Esophagus squamous epithelium (tissue), 5 donors: ENCODE measurements around the gene KCNE4. TPM values are rescaled to one million over a fixed set of nuclear protein-coding genes. Genes with fewer than 3 reads are reported as not detected.

Experiments used
- DNase-seq: peaks from one replicate; lab custom pipeline; 2025; lab: John Stamatoyannopoulos, UW
- H3K27ac ChIP-seq, 4 donors: fragments of 200-600 bp; sonication (generic); one replicate each; pipeline ENCODE4 v1.5.1; 2016 to 2019; ENCODE audit warnings: mild to moderate bottlenecking in 1 of 4
- H3K27me3 ChIP-seq, 4 donors: fragments of 200-600 bp; sonication (generic); 1 replicate in 3 of 4; 2 replicates in 1 of 4; pipeline versions ENCODE4 v1.5.1 to v1.6.0; 2017 to 2021; ENCODE audit warnings: antibody characterized with exemption in 1 of 4
- H3K36me3 ChIP-seq, 3 donors: fragments of 200-600 bp; sonication (generic); one replicate each; pipeline ENCODE4 v1.5.1; 2016 to 2019
- H3K4me1 ChIP-seq, 3 donors: fragments of 200-600 bp; sonication (generic); one replicate each; pipeline ENCODE4 v1.5.1; 2017 to 2019
- H3K4me3 ChIP-seq, 4 donors: fragments of 200-600 bp; sonication (generic); 1 replicate in 3 of 4; 2 replicates in 1 of 4; pipeline ENCODE4 v1.5.1; 2016 to 2019; ENCODE audit warnings: mild to moderate bottlenecking in 2 of 4, moderate library complexity in 1 of 4
- H3K9me3 ChIP-seq, 3 donors: fragments of 200-600 bp; sonication (generic); one replicate each; pipeline ENCODE4 v1.5.1; 2016 to 2019
- POLR2A ChIP-seq, 4 donors: fragments of 450-650 bp; IDR thresholded peaks; one replicate each; pipeline ENCODE4 v1.6.1; 2017; ENCODE audit warnings: antibody characterized with exemption in 4 of 4, mild to moderate bottlenecking in 4 of 4, moderate library complexity in 3 of 4
- WGBS, 2 donors: methylation state at CpG; one replicate each; pipeline ENCODE4 v1.1.5; 2018; 5-methylcytosine and 5-hydroxymethylcytosine counted together
- intact Hi-C: fragments of 100-400 bp; cut with DNase I; formaldehyde crosslinking; loops from one replicate; pipeline ENCODE4 v1.15.0; 2022
- total RNA-seq, 4 donors: library from RNA; depleted of rRNA; stranded (reverse); fragments of >200 nt; gene quantifications; one replicate each; pipeline ENCODE4 v1.1.0, GENCODE V29; 2016
- TF ChIP-seq, protein P1 (sequence below), 6 experiments: fragments of 450-650 bp in 4 of 6; fragments of 200-600 bp in 2 of 6; sonication (generic) in 2 of 6; IDR thresholded peaks; one replicate each; pipeline ENCODE4 v1.5.1; 2016 to 2019; ENCODE audit warnings: antibody characterized with exemption in 6 of 6, mild to moderate bottlenecking in 4 of 6, moderate library complexity in 4 of 6
- donor health status: DM: yes; HTN: yes; CAD: no.

Gene KCNE4
- total RNA-seq, 4 donors from 2014 or later: 0.26 to 0.76 (median 0.35) TPM

DNA sequence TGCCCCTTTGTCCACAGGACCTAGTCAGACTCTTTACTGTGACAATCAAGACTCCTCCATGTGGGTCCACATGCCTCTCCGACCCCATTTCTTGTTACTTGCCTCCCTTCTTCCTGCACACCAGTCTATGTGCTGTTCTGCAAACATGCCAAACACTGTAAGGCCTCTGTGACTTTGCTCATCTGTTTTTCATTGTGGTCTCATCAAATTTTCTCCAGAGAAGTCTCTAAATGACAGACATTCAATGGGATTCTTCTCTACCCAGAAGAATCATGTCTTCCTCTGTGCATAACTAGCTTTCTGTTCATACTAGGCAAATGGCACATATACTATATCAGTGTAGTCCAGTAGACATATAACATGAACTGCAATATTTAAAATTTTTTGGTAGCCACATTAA, 43.0 kb upstream of the KCNE4 start:
- intact Hi-C loops: no loop called here

DNA sequence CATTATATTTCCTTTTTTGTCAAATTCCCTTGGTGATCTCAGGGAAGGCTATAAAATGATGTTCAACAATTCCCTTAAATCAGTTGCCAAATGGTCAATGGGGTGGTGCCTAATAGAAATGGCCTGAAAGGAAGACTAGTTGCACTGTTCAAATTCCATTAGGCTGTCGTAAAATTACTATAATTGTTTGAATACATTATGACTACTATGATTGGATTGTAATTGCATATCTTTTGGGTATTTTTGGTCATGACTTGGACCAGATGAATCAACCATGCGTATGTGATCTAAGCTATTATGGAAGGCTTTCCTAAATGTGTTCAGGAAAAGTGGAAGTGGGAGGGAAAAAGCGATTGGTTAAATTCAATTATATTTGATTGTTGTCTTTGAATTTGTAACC, 41.3 kb upstream of the KCNE4 start:
- intact Hi-C loops: no loop called here
- no peaks in the 10 kb centered on the region for H3K4me1 ChIP-seq
- no peaks in the 10 kb centered on the region for H3K27me3 ChIP-seq
- no peak overlapping the region for H3K4me3 ChIP-seq
- no peak for DNase-seq
- WGBS, 2 donors: 86 to 91% methylated on average over 3 of the region's 3 CpGs
- TF ChIP-seq, protein P1, sequence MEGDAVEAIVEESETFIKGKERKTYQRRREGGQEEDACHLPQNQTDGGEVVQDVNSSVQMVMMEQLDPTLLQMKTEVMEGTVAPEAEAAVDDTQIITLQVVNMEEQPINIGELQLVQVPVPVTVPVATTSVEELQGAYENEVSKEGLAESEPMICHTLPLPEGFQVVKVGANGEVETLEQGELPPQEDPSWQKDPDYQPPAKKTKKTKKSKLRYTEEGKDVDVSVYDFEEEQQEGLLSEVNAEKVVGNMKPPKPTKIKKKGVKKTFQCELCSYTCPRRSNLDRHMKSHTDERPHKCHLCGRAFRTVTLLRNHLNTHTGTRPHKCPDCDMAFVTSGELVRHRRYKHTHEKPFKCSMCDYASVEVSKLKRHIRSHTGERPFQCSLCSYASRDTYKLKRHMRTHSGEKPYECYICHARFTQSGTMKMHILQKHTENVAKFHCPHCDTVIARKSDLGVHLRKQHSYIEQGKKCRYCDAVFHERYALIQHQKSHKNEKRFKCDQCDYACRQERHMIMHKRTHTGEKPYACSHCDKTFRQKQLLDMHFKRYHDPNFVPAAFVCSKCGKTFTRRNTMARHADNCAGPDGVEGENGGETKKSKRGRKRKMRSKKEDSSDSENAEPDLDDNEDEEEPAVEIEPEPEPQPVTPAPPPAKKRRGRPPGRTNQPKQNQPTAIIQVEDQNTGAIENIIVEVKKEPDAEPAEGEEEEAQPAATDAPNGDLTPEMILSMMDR (IDR thresholded peaks at IDR 0.05): no peak
- no peaks in the 10 kb centered on the region for H3K9me3 ChIP-seq
- H3K27ac ChIP-seq: no peak overlapping the region
- no peaks in the 10 kb centered on the region for H3K36me3 ChIP-seq

More for the DNA sequence above, 43.0 kb upstream of the KCNE4 start:
- 55 to 65% methylated on average over 1 of the region's 1 CpG for WGBS, 2 donors
- Histone ChIP-seq H3K4me3 (no peak overlapping the region), H3K9me3 (no peaks in the 10 kb centered on the region), H3K27ac (no peak overlapping the region), H3K27me3 (no peaks in the 10 kb centered on the region), H3K4me1 (no peaks in the 10 kb centered on the region), H3K36me3 (no peaks in the 10 kb centered on the region)
- DNase-seq: no peak
- TF ChIP-seq, protein P1 (IDR thresholded peaks at IDR 0.05): no peak
- TF ChIP-seq POLR2A (IDR thresholded peaks at IDR 0.05): no peak

DNA sequence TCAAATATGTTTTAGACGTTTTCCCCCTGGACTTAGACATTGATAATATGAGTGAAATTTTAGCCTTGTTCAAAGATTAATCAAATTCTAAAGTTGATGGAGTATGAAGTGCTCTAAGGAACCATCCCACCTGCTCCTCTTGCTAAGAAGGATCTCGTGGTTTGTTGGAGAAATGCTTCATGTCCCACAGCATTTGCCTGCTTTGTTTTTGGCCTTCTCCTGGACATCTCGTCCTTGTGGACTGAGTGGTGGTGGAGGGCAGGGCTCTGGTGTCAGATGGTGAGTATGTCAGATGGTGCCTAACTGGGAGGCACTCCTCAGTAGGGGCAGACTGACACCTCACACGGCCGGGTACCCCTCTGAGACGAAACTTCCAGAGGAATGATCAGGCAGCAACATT, 39.7 kb upstream of the KCNE4 start:
- 55 to 64% methylated on average over 5 to 6 of the region's 6 CpGs for WGBS, 2 donors
- H3K27me3 ChIP-seq: no peaks in the 10 kb centered on the region
- no peak overlapping the region for H3K4me3 ChIP-seq
- no peaks in the 10 kb centered on the region for H3K36me3 ChIP-seq
- no peaks in the 10 kb centered on the region for H3K9me3 ChIP-seq
- no peak overlapping the region for H3K27ac ChIP-seq
- DNase-seq: no peak
- TF ChIP-seq, protein P1 (IDR thresholded peaks at IDR 0.05): no peak
- TF ChIP-seq POLR2A (IDR thresholded peaks at IDR 0.05): no peak
- H3K4me1 ChIP-seq: no peaks in the 10 kb centered on the region
- intact Hi-C loops: no loop called here

DNA sequence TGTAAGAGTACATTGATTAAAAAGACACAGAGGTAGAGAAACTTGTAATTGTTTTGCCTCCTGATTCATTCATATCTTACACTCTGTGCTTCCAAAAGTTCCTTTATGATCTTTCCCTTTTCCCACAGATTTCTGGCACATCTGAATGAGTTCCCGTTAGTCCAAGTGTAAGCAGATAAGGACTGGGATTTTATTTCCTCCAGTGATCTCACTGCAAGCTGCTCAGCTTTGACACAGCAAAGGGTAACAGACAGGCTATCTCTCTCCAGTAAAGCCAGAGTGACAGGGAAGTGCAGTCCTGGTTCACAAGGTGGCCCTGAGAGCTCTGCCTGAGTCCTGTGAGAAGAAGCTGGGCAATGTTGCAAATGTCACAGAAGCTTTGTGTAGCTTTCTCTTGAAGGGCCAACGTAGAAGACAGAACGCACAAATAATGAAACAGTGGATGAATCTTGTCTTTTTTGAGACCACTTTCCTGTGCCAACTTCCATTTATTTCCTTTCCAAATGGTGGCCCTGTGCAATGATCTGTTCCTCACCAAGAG, 32.5 kb upstream of the KCNE4 start:
- no peak overlapping the region for H3K27ac ChIP-seq

DNA sequence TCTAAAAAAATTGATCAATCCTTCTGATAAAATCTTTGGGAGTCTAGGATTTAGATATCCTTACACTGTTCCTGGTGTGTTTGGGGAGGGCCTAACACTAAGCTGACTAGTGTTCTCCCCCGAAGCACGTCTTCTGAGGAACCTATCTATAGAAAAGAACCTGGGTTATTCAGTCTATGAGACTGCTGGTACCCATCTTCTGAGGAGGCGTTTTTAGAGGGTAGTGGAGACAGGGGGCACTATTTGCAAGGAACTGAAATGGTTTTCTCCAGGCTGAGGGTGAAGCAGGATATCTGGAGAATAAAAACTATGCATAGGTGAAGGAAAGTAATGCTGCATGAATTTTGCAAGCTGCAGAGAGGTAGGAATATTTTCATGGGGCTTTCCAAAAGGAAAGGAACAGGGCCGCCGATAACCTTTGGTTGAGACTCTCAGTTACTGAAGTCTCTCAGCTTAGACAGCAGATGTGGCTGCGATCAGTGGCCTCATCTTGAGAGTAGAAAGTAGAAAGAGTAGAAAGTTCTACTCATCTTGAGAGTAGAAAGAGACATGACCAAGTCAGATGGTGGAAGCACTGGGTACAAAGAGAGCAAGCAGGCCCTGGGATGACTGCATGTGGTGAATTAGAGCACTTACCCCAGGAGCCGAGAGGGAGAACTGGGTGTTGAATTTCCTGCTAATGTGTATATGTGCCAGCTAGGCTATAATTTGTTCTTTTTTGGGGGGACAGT, 31.8 kb upstream of the KCNE4 start:
- no peak overlapping the region for H3K27ac ChIP-seq
- intact Hi-C loops: no loop called here
- DNase-seq: no peak
- WGBS, 2 donors: 83 to 84% methylated on average over 7 of the region's 7 CpGs
- no peaks in the 10 kb centered on the region for H3K4me1 ChIP-seq
- H3K9me3 ChIP-seq: no peaks in the 10 kb centered on the region
- TF ChIP-seq POLR2A (IDR thresholded peaks at IDR 0.05): no peak
- TF ChIP-seq, protein P1 (IDR thresholded peaks at IDR 0.05): no peak
- no peaks in the 10 kb centered on the region for H3K27me3 ChIP-seq
- no peaks in the 10 kb centered on the region for H3K36me3 ChIP-seq
- no peak overlapping the region for H3K4me3 ChIP-seq

More for the DNA sequence above, 32.5 kb upstream of the KCNE4 start:
- intact Hi-C loops: no loop called here
- Histone ChIP-seq H3K4me3 (no peak overlapping the region), H3K9me3 (no peaks in the 10 kb centered on the region), H3K27me3 (no peaks in the 10 kb centered on the region), H3K36me3 (no peaks in the 10 kb centered on the region), H3K4me1 (no peaks in the 10 kb centered on the region)
- TF ChIP-seq, protein P1 (IDR thresholded peaks at IDR 0.05): no peak
- no peak for TF ChIP-seq POLR2A (IDR thresholded peaks at IDR 0.05)
- DNase-seq: no peak
- WGBS, 2 donors: 84 to 88% methylated on average over 3 of the region's 3 CpGs
